ENCODE data around the gene FERMT2. TPM values are rescaled to one million over a fixed set of nuclear protein-coding genes. Genes with fewer than 3 reads are reported as not detected.
"Not testable (repeated sequence)": the region's sequence is repeated elsewhere in the genome, so short reads cannot be mapped to it uniquely, and the experiment has no call there.

FERMT2 gene
- total RNA-seq, 1 donor from 2014 or later: 112 TPM

GRCh38 chr14:52864893-52865292 is 86.0 kb downstream of the FERMT2 start:
- DNase-seq (ENCODE audit: low read depth, low spot score): not testable (repeated sequence)

- no peak for DNase-seq (ENCODE audit: low read depth, low spot score)
Measured at GRCh38 chr14:52863334-52863700, 87.5 kb downstream of the FERMT2 start.

- no peak for DNase-seq (ENCODE audit: low read depth, low spot score)
Measured at GRCh38 chr14:52862632-52863333, 88.1 kb downstream of the FERMT2 start.

- DNase-seq (ENCODE audit: low read depth, low spot score): no peak
Measured at GRCh38 chr14:52861403-52861802, 89.4 kb downstream of the FERMT2 start.

- no peak for DNase-seq (ENCODE audit: low read depth, low spot score)
Measured at GRCh38 chr14:52860910-52861309, 89.9 kb downstream of the FERMT2 start.

- DNase-seq (ENCODE audit: low read depth, low spot score): no peak
Measured at GRCh38 chr14:52860209-52860608, 90.6 kb downstream of the FERMT2 start.

- DNase-seq (ENCODE audit: low read depth, low spot score): no peak
Measured at GRCh38 chr14:52856139-52856538, 94.7 kb downstream of the FERMT2 start.

- no peak for DNase-seq (ENCODE audit: low read depth, low spot score)
Measured at GRCh38 chr14:52853522-52853854, 97.4 kb downstream of the FERMT2 start.

- DNase-seq (ENCODE audit: low read depth, low spot score): no peak
Measured at GRCh38 chr14:52852810-52853521, 97.9 kb downstream of the FERMT2 start.

GRCh38 chr14:52850451-52850909 is 100.4 kb downstream of the FERMT2 start:
- no peak for DNase-seq (ENCODE audit: low read depth, low spot score)

GRCh38 chr14:52848626-52849025 is 102.2 kb downstream of the FERMT2 start:
- no peak for DNase-seq (ENCODE audit: low read depth, low spot score)

GRCh38 chr14:52846591-52846990 is 104.3 kb downstream of the FERMT2 start:
- DNase-seq (ENCODE audit: low read depth, low spot score): no peak

GRCh38 chr14:52845081-52845480 is 105.8 kb downstream of the FERMT2 start:
- DNase-seq (ENCODE audit: low read depth, low spot score): no peak

- DNase-seq (ENCODE audit: low read depth, low spot score): no peak
Measured at GRCh38 chr14:52844262-52845060, 106.4 kb downstream of the FERMT2 start.

GRCh38 chr14:52840877-52841276 is 110.0 kb downstream of the FERMT2 start:
- no peak for DNase-seq (ENCODE audit: low read depth, low spot score)

GRCh38 chr14:52837451-52837850 is 113.4 kb downstream of the FERMT2 start:
- no peak for DNase-seq (ENCODE audit: low read depth, low spot score)

GRCh38 chr14:52836063-52836462 is 114.8 kb downstream of the FERMT2 start:
- no peak for DNase-seq (ENCODE audit: low read depth, low spot score)

GRCh38 chr14:52835122-52835903 is 115.5 kb downstream of the FERMT2 start:
- no peak for DNase-seq (ENCODE audit: low read depth, low spot score)

GRCh38 chr14:52834440-52834842 is 116.4 kb downstream of the FERMT2 start:
- DNase-seq (ENCODE audit: low read depth, low spot score): peak; percentile 35

GRCh38 chr14:52833891-52834290 is 117.0 kb downstream of the FERMT2 start:
- no peak for DNase-seq (ENCODE audit: low read depth, low spot score)

- DNase-seq (ENCODE audit: low read depth, low spot score): no peak
Measured at GRCh38 chr14:52829527-52830185, 121.2 kb downstream of the FERMT2 start.

All from pulmonary artery endothelial cell (primary cell).